Upper lobe of right lung (tissue), 1 donor: ENCODE measurements around the gene CNNM3. TPM values are rescaled to one million over a fixed set of nuclear protein-coding genes. Genes with fewer than 3 reads are reported as not detected.

ENCODE experiments used
- ATAC-seq: fragments of 200-7000 bp; cut with Tn5 transposase; one replicate; pipeline ENCODE4 v1.9.1; 2020; ENCODE audit warnings: mild to moderate bottlenecking, moderate library complexity
- DNase-seq: peaks from one replicate; pipeline ENCODE4 v3.0.0-alpha.2; 2020
- H3K27ac ChIP-seq: fragments of 200-600 bp; one replicate; pipeline ENCODE4 v1.8.0; 2022
- H3K27me3 ChIP-seq: fragments of 200-600 bp; one replicate; pipeline ENCODE4 v1.8.0; 2022; ENCODE audit warnings: mild to moderate bottlenecking
- H3K36me3 ChIP-seq: fragments of 200-600 bp; one replicate; pipeline ENCODE4 v1.8.0; 2022
- H3K4me1 ChIP-seq: fragments of 200-600 bp; one replicate; pipeline ENCODE4 v1.8.0; 2022
- H3K4me3 ChIP-seq: fragments of 200-600 bp; one replicate; pipeline ENCODE4 v1.8.0; 2022; ENCODE audit warnings: mild to moderate bottlenecking
- H3K9me3 ChIP-seq: fragments of 200-600 bp; one replicate; pipeline ENCODE4 v1.8.0; 2022
- intact Hi-C: fragments of 100-400 bp; cut with DNase I; formaldehyde crosslinking; loops from one replicate; pipeline ENCODE4 v1.11.0; 2022
- total RNA-seq: library from RNA; stranded (reverse); fragmentation: NEBNext Ultra II Directional; extraction: Animal tissue kit (Norgen Biotek cat#: 25700); gene quantifications from one replicate; pipeline ENCODE4 v1.2.1, GENCODE V29; 2021
- TF ChIP-seq, protein P1 (sequence below): fragments of 200-600 bp; IDR thresholded peaks from one replicate; pipeline ENCODE4 v1.8.0; 2022; ENCODE audit warnings: antibody characterized with exemption
- donor health status: DM: no; HTN: yes; CAD: no; lungs with severe emphysema.

CNNM3 gene
- total RNA-seq, 1 donor from 2014 or later: 34.1 TPM

DNA sequence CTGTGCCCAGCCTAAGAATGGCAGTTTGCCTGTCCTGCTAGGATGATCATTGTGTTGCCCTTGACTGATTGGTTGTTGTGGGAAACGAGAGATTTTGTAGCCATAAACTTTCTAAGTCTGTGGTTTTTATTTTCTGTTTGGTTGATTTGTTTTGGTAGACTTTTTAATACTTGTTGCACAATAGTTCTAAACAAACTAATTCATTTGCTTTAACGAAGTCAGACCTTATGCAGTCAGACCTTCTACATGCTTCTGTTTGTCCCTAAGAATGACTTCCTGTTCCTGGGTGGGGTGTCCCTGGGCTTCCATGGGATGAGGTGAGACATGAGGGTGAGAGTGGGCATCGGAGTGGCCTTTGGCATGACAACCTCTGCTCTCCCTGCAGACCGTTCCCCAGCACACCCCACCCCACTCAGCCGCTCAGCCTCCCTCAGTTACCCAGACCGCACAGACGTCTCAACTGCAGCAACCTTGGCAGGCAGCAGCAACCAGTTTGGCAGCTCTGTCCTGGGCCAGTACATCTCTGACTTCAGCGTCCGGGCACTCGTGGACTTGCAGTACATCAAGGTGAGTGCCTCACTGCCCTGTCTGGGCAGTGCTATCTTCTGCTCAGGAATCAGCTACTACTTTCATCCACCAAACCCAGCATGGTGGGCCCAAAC lies 7.8 kb upstream of the CNNM3 start:
- Histone ChIP-seq H3K27ac (no peak overlapping the region), H3K27me3 (no peaks in the 10 kb centered on the region), H3K4me3 (no peak overlapping the region), H3K36me3 (peaks cover 10% of the 10 kb centered on the region), H3K9me3 (no peaks in the 10 kb centered on the region), H3K4me1 (peaks cover 4% of the 10 kb centered on the region)
- no peak for DNase-seq
- TF ChIP-seq, protein P1, sequence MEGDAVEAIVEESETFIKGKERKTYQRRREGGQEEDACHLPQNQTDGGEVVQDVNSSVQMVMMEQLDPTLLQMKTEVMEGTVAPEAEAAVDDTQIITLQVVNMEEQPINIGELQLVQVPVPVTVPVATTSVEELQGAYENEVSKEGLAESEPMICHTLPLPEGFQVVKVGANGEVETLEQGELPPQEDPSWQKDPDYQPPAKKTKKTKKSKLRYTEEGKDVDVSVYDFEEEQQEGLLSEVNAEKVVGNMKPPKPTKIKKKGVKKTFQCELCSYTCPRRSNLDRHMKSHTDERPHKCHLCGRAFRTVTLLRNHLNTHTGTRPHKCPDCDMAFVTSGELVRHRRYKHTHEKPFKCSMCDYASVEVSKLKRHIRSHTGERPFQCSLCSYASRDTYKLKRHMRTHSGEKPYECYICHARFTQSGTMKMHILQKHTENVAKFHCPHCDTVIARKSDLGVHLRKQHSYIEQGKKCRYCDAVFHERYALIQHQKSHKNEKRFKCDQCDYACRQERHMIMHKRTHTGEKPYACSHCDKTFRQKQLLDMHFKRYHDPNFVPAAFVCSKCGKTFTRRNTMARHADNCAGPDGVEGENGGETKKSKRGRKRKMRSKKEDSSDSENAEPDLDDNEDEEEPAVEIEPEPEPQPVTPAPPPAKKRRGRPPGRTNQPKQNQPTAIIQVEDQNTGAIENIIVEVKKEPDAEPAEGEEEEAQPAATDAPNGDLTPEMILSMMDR: no peak
- intact Hi-C loops: no loop called here
- peak; percentile 12 for ATAC-seq

DNA sequence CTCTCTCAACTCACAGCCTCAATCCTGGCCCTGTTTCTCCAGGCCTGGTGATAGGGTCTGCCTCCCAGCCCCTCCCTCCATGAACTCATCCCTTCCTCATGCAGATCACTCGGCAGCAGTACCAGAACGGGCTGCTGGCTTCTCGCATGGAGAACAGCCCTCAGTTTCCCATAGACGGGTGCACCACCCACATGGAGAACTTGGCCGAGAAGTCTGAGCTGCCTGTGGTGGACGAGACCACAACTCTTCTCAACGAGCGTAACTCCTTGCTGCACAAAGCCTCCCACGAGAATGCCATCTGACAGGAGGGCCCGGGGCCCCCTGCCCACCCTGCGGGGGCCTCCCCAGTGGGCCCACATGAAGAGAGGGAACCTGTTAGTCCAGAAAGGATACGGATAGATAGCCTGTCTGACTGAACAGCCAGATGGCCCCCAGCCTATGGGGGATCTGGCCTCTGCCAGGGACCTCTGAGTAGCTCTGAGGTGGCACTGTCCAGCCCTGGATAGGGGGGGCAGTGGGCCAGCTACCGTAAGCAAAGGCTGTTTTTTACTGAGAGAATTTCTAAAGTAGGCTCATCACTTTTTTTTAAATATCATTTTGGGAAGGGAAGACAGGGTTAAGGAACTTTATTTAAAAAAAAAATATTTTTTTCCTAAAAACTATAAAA lies 6.7 kb upstream of the CNNM3 start:
- Histone ChIP-seq H3K4me3 (no peak overlapping the region), H3K36me3 (peaks cover 10% of the 10 kb centered on the region), H3K27me3 (no peaks in the 10 kb centered on the region), H3K9me3 (no peaks in the 10 kb centered on the region), H3K4me1 (peaks cover 4% of the 10 kb centered on the region), H3K27ac (no peak overlapping the region)
- TF ChIP-seq, protein P1: no peak
- DNase-seq: no peak
- intact Hi-C loops: no loop called here
- no peak for ATAC-seq

DNA sequence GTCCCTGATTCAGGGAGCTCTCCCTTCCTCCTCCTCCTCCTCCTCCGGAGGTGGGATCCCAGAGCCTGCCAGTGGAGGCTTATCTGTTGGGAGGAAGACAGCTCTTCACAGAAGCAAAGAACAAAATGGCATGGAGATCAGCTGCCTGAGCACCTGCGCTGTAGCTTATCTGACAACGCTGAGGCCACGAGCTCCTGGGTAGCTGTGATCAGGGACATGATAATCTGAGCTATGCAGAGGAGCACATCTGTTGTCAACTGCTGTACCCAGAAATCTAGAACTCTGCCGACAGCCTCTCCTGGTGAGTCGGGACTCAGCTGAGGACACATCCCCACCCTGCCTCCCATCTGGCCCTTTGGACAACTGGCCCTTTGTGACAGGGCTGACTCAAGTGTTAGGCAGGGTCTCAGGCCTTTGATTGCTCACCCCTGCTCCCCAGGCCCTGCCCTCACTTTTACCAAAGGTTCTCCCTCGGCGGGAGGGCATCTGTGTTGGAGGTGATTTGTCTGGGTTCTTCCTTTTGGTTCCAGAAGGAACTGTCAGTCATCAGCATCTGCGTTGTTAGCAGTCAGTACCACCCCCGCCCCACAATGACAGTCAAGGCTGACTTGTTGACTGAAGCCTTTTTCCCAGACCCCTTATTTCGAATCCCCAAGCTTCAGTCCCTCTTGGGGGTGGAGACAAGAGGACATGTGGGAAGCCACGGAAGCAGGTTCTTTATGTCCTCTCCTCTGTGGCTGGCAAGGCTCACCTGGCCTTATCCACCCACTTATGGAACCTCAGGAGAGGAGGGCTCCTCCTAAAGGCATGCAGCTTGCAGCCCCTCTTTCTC lies 5.9 kb upstream of the CNNM3 start:
- intact Hi-C loops: no loop called here

DNA sequence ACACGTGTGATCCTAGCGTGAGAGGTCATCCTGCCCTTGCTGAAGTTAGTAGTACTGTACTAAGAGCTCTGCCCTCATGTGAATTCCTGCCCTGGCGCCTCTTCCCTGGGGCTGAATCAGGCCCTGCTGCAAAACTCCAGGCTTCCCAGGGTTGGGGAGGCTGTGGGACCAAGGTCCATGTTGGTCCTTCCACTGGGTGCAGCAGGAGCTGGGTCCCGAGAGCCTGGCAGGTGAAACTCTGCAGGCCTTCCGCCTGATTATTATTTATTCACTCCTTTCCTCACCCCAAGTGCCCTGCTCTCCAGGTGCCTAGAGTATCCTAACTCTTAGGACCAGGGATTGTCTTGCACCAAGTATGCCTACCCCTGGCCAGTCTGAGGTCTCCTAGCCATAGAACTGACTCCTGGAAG lies 5.3 kb upstream of the CNNM3 start:
- intact Hi-C loops: no loop called here
- TF ChIP-seq, protein P1: no peak
- Histone ChIP-seq H3K4me3 (no peak overlapping the region), H3K27me3 (no peaks in the 10 kb centered on the region), H3K9me3 (no peaks in the 10 kb centered on the region), H3K36me3 (peaks cover 10% of the 10 kb centered on the region), H3K27ac (no peak overlapping the region), H3K4me1 (peaks cover 11% of the 10 kb centered on the region)
- no peak for DNase-seq
- no peak for ATAC-seq

More for the DNA sequence above, 5.9 kb upstream of the CNNM3 start:
- H3K27ac ChIP-seq: no peak overlapping the region
- peaks cover 10% of the 10 kb centered on the region for H3K36me3 ChIP-seq
- DNase-seq: no peak
- ATAC-seq: no peak
- TF ChIP-seq, protein P1: no peak
- H3K4me3 ChIP-seq: no peak overlapping the region
- H3K27me3 ChIP-seq: no peaks in the 10 kb centered on the region
- H3K4me1 ChIP-seq: peaks cover 8% of the 10 kb centered on the region
- no peaks in the 10 kb centered on the region for H3K9me3 ChIP-seq

DNA sequence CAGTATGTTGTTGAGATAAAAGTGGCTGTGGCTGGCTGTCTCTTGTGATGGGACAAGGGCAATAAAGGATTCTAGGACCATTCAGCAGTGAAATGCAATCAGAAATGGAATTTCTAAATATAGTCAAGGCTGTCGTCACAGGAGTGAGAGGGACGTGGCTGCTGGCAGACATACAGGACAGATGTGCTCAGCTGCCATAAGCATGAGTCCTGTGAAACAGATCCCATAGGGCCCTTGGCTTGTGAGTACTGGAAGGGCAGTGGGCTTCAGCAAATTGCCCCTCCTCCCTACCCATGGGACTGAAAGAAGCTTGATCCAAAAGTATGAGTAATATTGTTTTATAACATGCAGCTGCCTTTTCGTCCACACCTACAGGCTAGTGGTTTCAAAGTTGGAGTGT lies 4.2 kb upstream of the CNNM3 start:
- Histone ChIP-seq H3K4me3 (no peak overlapping the region), H3K36me3 (peaks cover 10% of the 10 kb centered on the region), H3K4me1 (peaks cover 9% of the 10 kb centered on the region), H3K27me3 (no peaks in the 10 kb centered on the region), H3K9me3 (no peaks in the 10 kb centered on the region), H3K27ac (no peak overlapping the region)
- no peak for ATAC-seq
- no peak for DNase-seq
- intact Hi-C loops: no loop called here
- TF ChIP-seq, protein P1: no peak
